ENCODE measurements around the gene PARP9.

DNA sequence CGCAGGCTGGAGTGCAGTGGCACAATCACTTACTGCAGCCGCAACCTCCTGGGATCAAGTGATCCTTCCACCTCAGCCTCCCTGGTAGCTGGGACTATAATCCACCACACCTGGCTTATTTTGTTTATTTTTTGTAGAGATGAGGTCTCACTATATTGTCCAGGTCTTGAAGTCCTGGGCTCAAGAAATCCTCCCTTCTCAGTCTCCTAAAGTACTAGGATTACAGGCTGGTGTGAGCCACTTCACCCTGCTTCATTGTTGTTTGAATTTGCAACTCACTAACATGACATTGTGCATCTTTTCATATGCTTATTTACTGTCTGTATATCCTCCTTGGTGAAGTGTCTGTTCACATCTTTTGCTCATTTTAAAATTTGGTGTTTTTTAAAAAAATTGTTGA is 23.5 kb upstream of the PARP9 start:
- TF ChIP-seq ZNF274 (IDR thresholded peaks at IDR 0.05; ENCODE audit: low read depth, low read length) (no peak), YY1 (IDR thresholded peaks at IDR 0.05; ENCODE audit: insufficient read depth, insufficient read length) (no peak), SUZ12 (IDR thresholded peaks at IDR 0.05; ENCODE audit: extremely low read depth, insufficient read depth, insufficient read length) (no peak)

Data from NT2/D1 (cell line).